ENCODE data around the gene VWA1.
"Not testable (repeated sequence)": the region's sequence is repeated elsewhere in the genome, so short reads cannot be mapped to it uniquely, and the experiment has no call there.

GRCh38 chr1:1452365-1452739 lies 16.9 kb downstream of the VWA1 start:
- not testable (repeated sequence) for TF ChIP-seq CTCF, EZH2, EZH2phosphoT487 (IDR thresholded peaks at IDR 0.05)
